K562 (cell line): ENCODE data around the gene ZNF577. TPM values are rescaled to one million over a fixed set of nuclear protein-coding genes. Genes with fewer than 3 reads are reported as not detected.

ENCODE experiments used
- BCLAF1 ChIP-seq, 2 experiments: fragments of 450-650 bp in 1 of 2; IDR thresholded peaks; 2 replicates each; pipeline ENCODE4 v1.6.1; 2011 to 2017; ENCODE audit warnings: low read depth in 2 of 2, antibody characterized with exemption in 1 of 2, borderline replicate concordance in 1 of 2, low read length in 1 of 2, mild to moderate bottlenecking in 1 of 2, mixed read lengths in 1 of 2; ENCODE audit not compliant: control insufficient read depth in 1 of 2
- DDX20 ChIP-seq: fragments of 450-650 bp; IDR thresholded peaks from 2 replicates; pipeline ENCODE4 v1.6.1; 2016; ENCODE audit warnings: missing genetic modification characterization, low read depth, mild to moderate bottlenecking, missing compliant biosample characterization, moderate library complexity
- FUS ChIP-seq: fragments of 200-400 bp; formaldehyde crosslinking; optimal IDR thresholded peaks from 2 replicates; pipeline ENCODE3; 2017; ENCODE audit warnings: low read depth, low read length
- HNRNPK ChIP-seq: fragments of 200-400 bp; formaldehyde crosslinking; IDR thresholded peaks from one replicate; pipeline ENCODE4 v1.6.1; 2018; ENCODE audit warnings: mild to moderate bottlenecking, low read depth, low read length; ENCODE audit not compliant: poor library complexity, severe bottlenecking
- KAT2B ChIP-seq: IDR thresholded peaks from one replicate; pipeline ENCODE4 v1.6.1; 2012; ENCODE audit warnings: low read depth, mild to moderate bottlenecking, control low read depth, inconsistent platforms, low read length, moderate library complexity
- KAT7 ChIP-seq: sonication (generic); formaldehyde crosslinking; IDR thresholded peaks from 2 replicates; pipeline ENCODE4 v1.8.0; 2022; ENCODE audit warnings: missing genetic modification reagents, mild to moderate bottlenecking, borderline replicate concordance
- MTA1 ChIP-seq: fragments of 450-650 bp; IDR thresholded peaks from 2 replicates; pipeline ENCODE4 v1.6.1; 2017; ENCODE audit warnings: borderline replicate concordance
- RCOR1 ChIP-seq, 2 experiments: IDR thresholded peaks; 2 replicates each; pipeline ENCODE4 v1.6.1; 2012; ENCODE audit warnings: low read depth in 2 of 2, low read length in 2 of 2, borderline replicate concordance in 1 of 2, improper control_type of control experiment in 1 of 2
- SAFB2 ChIP-seq: fragments of 200-400 bp; formaldehyde crosslinking; IDR thresholded peaks from 2 replicates; pipeline ENCODE4 v1.6.1; 2018; ENCODE audit warnings: borderline replicate concordance, low read length, low read depth, moderate library complexity; ENCODE audit not compliant: severe bottlenecking
- THAP12 ChIP-seq: fragments of 250-450 bp; sonication (Bioruptor Pico); IDR thresholded peaks from 2 replicates; pipeline ENCODE4 v1.9.0; 2021; ENCODE audit warnings: mild to moderate bottlenecking, inconsistent platforms
- ZMIZ1 ChIP-seq, 2 experiments: fragments of 150-350 bp in 1 of 2; IDR thresholded peaks; 2 replicates each; pipeline ENCODE4 v1.6.1; 2012 to 2016; ENCODE audit warnings: low read depth in 2 of 2, low read length in 2 of 2, mild to moderate bottlenecking in 1 of 2, moderate library complexity in 1 of 2
- ZNF121 ChIP-seq: sonication (generic); formaldehyde crosslinking; conservative IDR thresholded peaks from 2 replicates; pipeline ENCODE4 v1.8.0; 2022; ENCODE audit warnings: missing genetic modification reagents
- ZNF551 ChIP-seq: fragments of 250-450 bp; sonication (Bioruptor Pico); IDR thresholded peaks from 2 replicates; pipeline ENCODE4 v1.5.0; 2021; ENCODE audit warnings: mild to moderate bottlenecking, moderate library complexity
- ZNF695 ChIP-seq: fragments of 450-650 bp; formaldehyde crosslinking; IDR thresholded peaks from 2 replicates; pipeline ENCODE4 v1.4.0; 2020; ENCODE audit warnings: mild to moderate bottlenecking, moderate library complexity
- polyA plus RNA-seq, 8 experiments: library from polyadenylated mRNA; depleted of rRNA in 4 of 8; stranded (reverse) in 5 of 8; unstranded in 3 of 8; fragments of >200 nt; fragmentation: Nextera tagmentation in 2 of 8; fragmentation: Illumina TruSeq in 1 of 8; extraction: Ambion mirVana in 2 of 8; extraction: Trizol in 1 of 8; gene quantifications; 2 replicates each; pipeline versions ENCODE4 v1.2.1 to v1.2.3, GENCODE V29; 2011 to 2014; ENCODE audit warnings: inconsistent platforms in 1 of 8, missing spikeins in 1 of 8
- total RNA-seq, 7 experiments: library from RNA; depleted of rRNA in 6 of 7; stranded (reverse); fragments of >200 nt in 6 of 7; fragmentation: Illumina TruSeq in 2 of 7; extraction: Trizol in 2 of 7; gene quantifications; 2 replicates each; pipeline versions ENCODE4 v1.2.1 to v1.2.3, GENCODE V29; 2011 to 2021; ENCODE audit warnings: low replicate concordance in 1 of 7
- TF ChIP-seq, protein P1 (sequence below): fragments of 250-450 bp; sonication (Bioruptor Pico); IDR thresholded peaks from 2 replicates; pipeline ENCODE4 v1.5.0; 2020; ENCODE audit warnings: mild to moderate bottlenecking

ZNF577 gene
- total and polyA plus RNA-seq, 9 of the 15 experiments (the other 6 are each of a cell fraction or from before 2014, with no cell fraction given): 1.3 to 12.7 (median 7.0) TPM

DNA sequence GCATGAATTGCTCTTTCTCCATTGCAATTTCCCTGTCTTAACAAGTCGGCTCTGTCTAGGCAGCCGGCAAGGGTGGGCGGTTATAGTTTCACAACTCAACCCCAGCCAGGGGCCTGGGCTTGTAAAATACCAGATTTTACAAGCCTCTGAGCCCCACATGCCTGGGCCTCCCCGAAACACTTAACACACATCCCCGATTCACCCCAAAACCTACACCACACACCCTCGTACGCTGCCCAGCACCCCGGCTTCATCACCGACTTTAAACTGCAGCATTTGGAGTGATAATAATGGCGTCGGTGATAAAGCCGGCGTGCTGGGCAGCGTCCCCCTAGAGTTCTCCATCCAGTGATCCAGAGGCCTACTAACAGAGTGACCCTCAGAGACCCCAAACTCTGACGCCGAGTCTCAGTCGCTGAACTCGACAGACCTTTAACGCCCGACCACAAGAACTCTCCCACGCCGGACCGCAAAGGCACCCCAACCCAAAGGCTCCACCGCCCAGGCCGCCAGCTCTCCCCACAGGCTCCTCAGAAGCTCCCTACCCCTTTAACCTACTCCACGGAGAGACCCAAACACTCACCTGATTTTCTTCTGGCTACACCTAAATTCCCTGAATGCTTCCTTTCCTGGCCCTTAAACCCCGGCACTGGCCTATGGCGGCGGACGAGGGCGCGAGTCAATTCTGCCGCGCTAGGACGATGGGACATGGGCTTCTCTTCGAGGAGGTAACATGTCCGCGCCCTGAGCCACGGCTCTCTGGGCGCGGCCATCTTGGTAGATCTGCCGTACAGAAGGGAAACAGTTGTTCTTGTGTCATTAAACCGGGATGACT is 16.8 kb upstream of the ZNF577 start, which contains the start of gene ZNF649 (continued):
- TF ChIP-seq SAFB2: no peak
- TF ChIP-seq KAT7: no peak
- TF ChIP-seq KAT2B: no peak
- TF ChIP-seq RCOR1 (IDR thresholded peaks at IDR 0.05; ENCODE audit: borderline replicate concordance in 1 of 2, low read depth in 2 of 2, low read length in 2 of 2): peak in 1 of 2 experiments; percentile 42; a peak in 1 of 4 replicates
- TF ChIP-seq ZMIZ1 (IDR thresholded peaks at IDR 0.05; ENCODE audit: low read depth in 2 of 2, low read length in 2 of 2): no peak
- TF ChIP-seq, protein P1, sequence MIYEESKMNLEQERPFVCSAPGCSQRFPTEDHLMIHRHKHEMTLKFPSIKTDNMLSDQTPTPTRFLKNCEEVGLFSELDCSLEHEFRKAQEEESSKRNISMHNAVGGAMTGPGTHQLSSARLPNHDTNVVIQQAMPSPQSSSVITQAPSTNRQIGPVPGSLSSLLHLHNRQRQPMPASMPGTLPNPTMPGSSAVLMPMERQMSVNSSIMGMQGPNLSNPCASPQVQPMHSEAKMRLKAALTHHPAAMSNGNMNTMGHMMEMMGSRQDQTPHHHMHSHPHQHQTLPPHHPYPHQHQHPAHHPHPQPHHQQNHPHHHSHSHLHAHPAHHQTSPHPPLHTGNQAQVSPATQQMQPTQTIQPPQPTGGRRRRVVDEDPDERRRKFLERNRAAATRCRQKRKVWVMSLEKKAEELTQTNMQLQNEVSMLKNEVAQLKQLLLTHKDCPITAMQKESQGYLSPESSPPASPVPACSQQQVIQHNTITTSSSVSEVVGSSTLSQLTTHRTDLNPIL (CRISPR knock-in tag): no peak
- no peak for TF ChIP-seq ZNF121 (CRISPR knock-in tag)
- no peak for TF ChIP-seq ZNF551 (CRISPR knock-in tag)
- TF ChIP-seq DDX20 (tag): 0 out of 2 replicates have a peak, but pooled peaks have one; percentile 53
- TF ChIP-seq ZNF695 (CRISPR knock-in tag): no peak
- TF ChIP-seq THAP12 (CRISPR knock-in tag): no peak
- no peak for TF ChIP-seq BCLAF1 (IDR thresholded peaks at IDR 0.05; ENCODE audit: borderline replicate concordance in 1 of 2, control insufficient read depth in 1 of 2, low read depth in 2 of 2, low read length in 1 of 2)
- no peak for TF ChIP-seq HNRNPK
- peak; percentile 31; the same call in 1 of the 2 replicates for TF ChIP-seq MTA1
- TF ChIP-seq FUS: no peak
